IMR-90 (cell line): Measurements from ENCODE around the gene KIAA1328. TPM values are rescaled to one million over a fixed set of nuclear protein-coding genes. Genes with fewer than 3 reads are reported as not detected.
A peak's percentile ranks its signal among the peaks of the same experiment; 100 is the strongest.

Experiments used
- ATAC-seq: fragments of 200-7000 bp; cut with Tn5 transposase; 2 replicates; pipeline ENCODE4 v1.9.1; 2020; ENCODE audit warnings: low read depth, mild to moderate bottlenecking, moderate library complexity
- BruUV-seq: library from RNA; stranded (reverse); fragments of 400-500 nt; replicated peaks from 2 replicates; lab custom pipeline; 2021; lab: Mats Ljungman, UMichigan
- CTCF ChIA-PET: fragments of 300-600 bp; formaldehyde crosslinking; extraction: SDS; loops from one replicate; lab custom pipeline; 2021; ENCODE audit warnings: antibody characterized with exemption; lab: Yijun Ruan, JAX
- POLR2A ChIA-PET: fragments of 300-600 bp; sonication (Branson Sonifier 250); formaldehyde crosslinking; loops from one replicate; lab custom pipeline; 2022; ENCODE audit warnings: antibody characterized with exemption; ENCODE audit not compliant: unreplicated experiment; lab: Charles Lee
- DNase-seq: peaks from one replicate; pipeline ENCODE4 v3.0.0; 2013
- H2AFZ ChIP-seq: replicated peaks from 2 replicates; pipeline ENCODE3; 2013; ENCODE audit warnings: low read length, mild to moderate bottlenecking; ENCODE audit not compliant: poor library complexity
- H2AK5ac ChIP-seq: 2 replicates; pipeline ENCODE4 v1.6.1; 2013; ENCODE audit warnings: low read depth, low read length, inconsistent platforms
- H2AK9ac ChIP-seq: replicated peaks from 2 replicates; pipeline ENCODE3; 2013; ENCODE audit warnings: mild to moderate bottlenecking, low read depth, low read length, moderate library complexity; ENCODE audit not compliant: poor library complexity
- H2BK120ac ChIP-seq: 2 replicates; pipeline ENCODE4 v1.6.1; 2013; ENCODE audit warnings: low read depth, low read length, inconsistent platforms
- H2BK15ac ChIP-seq: 3 replicates; pipeline ENCODE4 v1.6.1; 2013; ENCODE audit warnings: low read depth, low read length, inconsistent platforms
- H2BK20ac ChIP-seq: 2 replicates; pipeline ENCODE4 v1.6.1; 2013; ENCODE audit warnings: low read depth, mild to moderate bottlenecking, inconsistent platforms, low read length, moderate library complexity
- H2BK5ac ChIP-seq: 2 replicates; pipeline ENCODE4 v1.6.1; 2013; ENCODE audit warnings: mild to moderate bottlenecking, low read depth, low read length, inconsistent platforms; ENCODE audit not compliant: poor library complexity, severe bottlenecking
- H3K14ac ChIP-seq: replicated peaks from 2 replicates; pipeline ENCODE4 v1.6.1; 2013; ENCODE audit warnings: low read depth, low read length, inconsistent platforms
- H3K18ac ChIP-seq: 2 replicates; pipeline ENCODE4 v1.6.1; 2013; ENCODE audit warnings: low read depth, low read length, control low read depth
- H3K23ac ChIP-seq: 2 replicates; pipeline ENCODE4 v1.6.1; 2013; ENCODE audit warnings: low read depth, low read length, inconsistent platforms
- H3K27ac ChIP-seq: 2 replicates; pipeline ENCODE4 v1.5.1; 2013; ENCODE audit warnings: mild to moderate bottlenecking, control low read depth, low read length; ENCODE audit not compliant: insufficient read depth
- H3K27me3 ChIP-seq: 2 replicates; pipeline ENCODE4 v1.6.1; 2013; ENCODE audit warnings: low read length; ENCODE audit not compliant: control insufficient read depth, insufficient read depth
- H3K36me3 ChIP-seq: 2 replicates; pipeline ENCODE4 v1.6.1; 2013; ENCODE audit warnings: low read length, mixed read lengths; ENCODE audit not compliant: control insufficient read depth, insufficient read depth
- H3K4ac ChIP-seq: 2 replicates; pipeline ENCODE4 v1.6.1; 2013; ENCODE audit warnings: low read depth, low read length, inconsistent platforms
- H3K4me1 ChIP-seq: 2 replicates; pipeline ENCODE4 v1.6.1; 2013; ENCODE audit warnings: low read length, mixed read lengths; ENCODE audit not compliant: control insufficient read depth, insufficient read depth
- H3K4me2 ChIP-seq: 2 replicates; pipeline ENCODE4 v1.6.1; 2013; ENCODE audit warnings: low read depth, mild to moderate bottlenecking, control low read depth, low read length, moderate library complexity
- H3K4me3 ChIP-seq: 2 replicates; pipeline ENCODE4 v1.5.1; 2013; ENCODE audit warnings: low read depth, mild to moderate bottlenecking, control low read depth, low read length, moderate library complexity; ENCODE audit not compliant: insufficient read depth
- H3K56ac ChIP-seq: 2 replicates; pipeline ENCODE4 v1.6.1; 2013; ENCODE audit warnings: low read length, inconsistent platforms; ENCODE audit not compliant: insufficient read depth; ENCODE audit errors: extremely low read depth
- H3K79me1 ChIP-seq, 2 experiments: 2 replicates each; pipeline ENCODE4 v1.6.1; 2013; ENCODE audit warnings: low read length in 2 of 2, inconsistent platforms in 1 of 2, low read depth in 1 of 2
- H3K9ac ChIP-seq: 2 replicates; pipeline ENCODE4 v1.6.1; 2013; ENCODE audit warnings: low read depth, low read length, control low read depth
- H3K9me1 ChIP-seq: 2 replicates; pipeline ENCODE4 v1.6.1; 2013; ENCODE audit warnings: low read length, inconsistent platforms; ENCODE audit not compliant: insufficient read depth
- H3K9me3 ChIP-seq: 2 replicates; pipeline ENCODE4 v1.6.1; 2013; ENCODE audit warnings: low read length; ENCODE audit not compliant: control insufficient read depth, insufficient read depth
- H4K20me1 ChIP-seq: 2 replicates; pipeline ENCODE4 v1.6.1; 2013; ENCODE audit warnings: low read length, inconsistent platforms; ENCODE audit not compliant: insufficient read depth
- H4K5ac ChIP-seq: 2 replicates; pipeline ENCODE4 v1.6.1; 2013; ENCODE audit warnings: mild to moderate bottlenecking, low read depth, low read length, control low read depth
- H4K8ac ChIP-seq, 2 experiments: 2 replicates each; pipeline ENCODE4 v1.6.1; 2013; ENCODE audit warnings: low read depth in 2 of 2, low read length in 2 of 2, control low read depth in 1 of 2, inconsistent platforms in 1 of 2
- H4K91ac ChIP-seq: 2 replicates; pipeline ENCODE4 v1.6.1; 2013; ENCODE audit warnings: low read depth, low read length, inconsistent platforms; ENCODE audit not compliant: insufficient read depth
- USF2 ChIP-seq: fragments of 150-350 bp; IDR thresholded peaks from 2 replicates; pipeline ENCODE4 v1.6.1; 2017; ENCODE audit warnings: mild to moderate bottlenecking, antibody characterized with exemption, low read length, low read depth
- WGBS, 2 experiments: methylation state at CpG; one replicate each; pipeline versions ENCODE4 v1.1.5 to v1.1.7; 2013; ENCODE audit warnings: missing lambda C conversion rate in 2 of 2; ENCODE audit not compliant: insufficient read length in 1 of 2; ENCODE audit errors: extremely low coverage in 2 of 2; 5-methylcytosine and 5-hydroxymethylcytosine counted together
- dilution Hi-C: fragments of 300-500 bp; cut with HindIII; formaldehyde crosslinking; loops from one replicate; pipeline ENCODE4 v1.14.3; 2018; ENCODE audit warnings: low sequenced_read_pairs; ENCODE audit not compliant: unreplicated experiment
- in situ Hi-C: fragments of 300-500 bp; cut with MboI; formaldehyde crosslinking; loops from 3 replicates; pipeline ENCODE4 v1.14.3; 2019; ENCODE audit warnings: low sequenced_read_pairs, inconsistent platforms, mixed read lengths
- intact Hi-C: fragments of 100-400 bp; cut with micrococcal nuclease; formaldehyde crosslinking; loops from 2 replicates; pipeline ENCODE4 v1.10.0; 2022
- polyA plus RNA-seq, 3 experiments: library from polyadenylated mRNA; depleted of rRNA; stranded (reverse); fragments of >200 nt; gene quantifications; 2 replicates each; pipeline ENCODE4 v1.2.3, GENCODE V29; 2012; ENCODE audit warnings: low replicate concordance in 1 of 3
- total RNA-seq: library from RNA; depleted of rRNA; stranded (reverse); fragments of >200 nt; gene quantifications from 2 replicates; pipeline ENCODE4 v1.2.3, GENCODE V29; 2012
- TF ChIP-seq, protein P1 (sequence below): conservative IDR thresholded peaks from 2 replicates; pipeline ENCODE4 v1.5.1; 2012; ENCODE audit warnings: mild to moderate bottlenecking, low read depth, low read length, improper control_type of control experiment

Gene KIAA1328
- total and polyA plus RNA-seq, 2 of the 4 experiments (the other 2 are of a cell fraction): 2.4 to 7.0 TPM

- no peak for DNase-seq
- no peak for TF ChIP-seq USF2
- TF ChIP-seq, protein P1, sequence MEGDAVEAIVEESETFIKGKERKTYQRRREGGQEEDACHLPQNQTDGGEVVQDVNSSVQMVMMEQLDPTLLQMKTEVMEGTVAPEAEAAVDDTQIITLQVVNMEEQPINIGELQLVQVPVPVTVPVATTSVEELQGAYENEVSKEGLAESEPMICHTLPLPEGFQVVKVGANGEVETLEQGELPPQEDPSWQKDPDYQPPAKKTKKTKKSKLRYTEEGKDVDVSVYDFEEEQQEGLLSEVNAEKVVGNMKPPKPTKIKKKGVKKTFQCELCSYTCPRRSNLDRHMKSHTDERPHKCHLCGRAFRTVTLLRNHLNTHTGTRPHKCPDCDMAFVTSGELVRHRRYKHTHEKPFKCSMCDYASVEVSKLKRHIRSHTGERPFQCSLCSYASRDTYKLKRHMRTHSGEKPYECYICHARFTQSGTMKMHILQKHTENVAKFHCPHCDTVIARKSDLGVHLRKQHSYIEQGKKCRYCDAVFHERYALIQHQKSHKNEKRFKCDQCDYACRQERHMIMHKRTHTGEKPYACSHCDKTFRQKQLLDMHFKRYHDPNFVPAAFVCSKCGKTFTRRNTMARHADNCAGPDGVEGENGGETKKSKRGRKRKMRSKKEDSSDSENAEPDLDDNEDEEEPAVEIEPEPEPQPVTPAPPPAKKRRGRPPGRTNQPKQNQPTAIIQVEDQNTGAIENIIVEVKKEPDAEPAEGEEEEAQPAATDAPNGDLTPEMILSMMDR: peak; percentile 6; the same call in 1 of the 2 replicates
- H3K23ac ChIP-seq: no peak overlapping the region
- no peaks in the 10 kb centered on the region for H4K20me1 ChIP-seq
- ATAC-seq: no peak
- no peaks in the 10 kb centered on the region; the same call in 1 of the 2 replicates for H3K27me3 ChIP-seq
- no CpG with 5 or more reads among the region's 13 CpGs for WGBS, 2 experiments
- no peak overlapping the region for H3K14ac ChIP-seq
- POLR2A ChIA-PET: no interaction called here
- H3K56ac ChIP-seq: no peak overlapping the region
- no peak overlapping the region for H3K9ac ChIP-seq
- no peak overlapping the region for H2AFZ ChIP-seq
- no peaks in the 10 kb centered on the region for H3K79me1 ChIP-seq
- H3K27ac ChIP-seq: no peak overlapping the region
- no peak overlapping the region for H3K4me3 ChIP-seq
- H3K36me3 ChIP-seq: no peaks in the 10 kb centered on the region
- in situ Hi-C loops (no loop called here), dilution Hi-C loops (no loop called here), intact Hi-C loops (no loop called here)
- no peak overlapping the region for H4K91ac ChIP-seq
- BruUV-seq: no TSS peak
- no peak overlapping the region for H2BK5ac ChIP-seq
- no peak overlapping the region for H2BK120ac ChIP-seq
- H2BK20ac ChIP-seq: no peak overlapping the region
- H3K4me2 ChIP-seq: no peak overlapping the region
- no peak overlapping the region for H2AK5ac ChIP-seq
- H3K4ac ChIP-seq: no peak overlapping the region
- H3K4me1 ChIP-seq: no peaks in the 10 kb centered on the region
- peaks cover 3% of the 10 kb centered on the region; the same call in 1 of the 2 replicates for H3K9me1 ChIP-seq
- H2BK15ac ChIP-seq: no peak overlapping the region
- H3K18ac ChIP-seq: no peak overlapping the region
- H4K8ac ChIP-seq: no peak overlapping the region
- no peak overlapping the region for H2AK9ac ChIP-seq
- no peak overlapping the region for H4K5ac ChIP-seq
- CTCF ChIA-PET: no interaction called here
- H3K9me3 ChIP-seq: no peaks in the 10 kb centered on the region
Measured at GRCh38 chr18:37266290-37266689, 437.4 kb downstream of the KIAA1328 start.
